ENCODE data around the gene VWA2. TPM values are rescaled to one million over a fixed set of nuclear protein-coding genes. Genes with fewer than 3 reads are reported as not detected.

Gene VWA2
- total RNA-seq, 1 experiment from 2014 or later, result 1.6 TPM

- no peak for DNase-seq
These were observed 7.7 kb downstream of the VWA2 start for GRCh38 chr10:114246679-114247305.

More at GRCh38 chr10:114246679-114247305, 7.7 kb downstream of the VWA2 start:
- Histone ChIP-seq H3K27me3 (ENCODE audit: insufficient read depth, low read length) (no peaks in the 10 kb centered on the region), H3K18ac (ENCODE audit: insufficient read length, low read depth, low read length) (no peak overlapping the region), H3K79me1 (ENCODE audit: insufficient read depth, low read depth, low read length, poor library complexity, severe bottlenecking) (no peaks in the 10 kb centered on the region), H3K79me2 (ENCODE audit: insufficient read depth, low read length) (no peaks in the 10 kb centered on the region), H4K5ac (ENCODE audit: insufficient read length, low read depth, low read length) (no peak overlapping the region), H3K56ac (ENCODE audit: insufficient read length, low read depth, low read length) (no peak overlapping the region), H3K23me2 (ENCODE audit: insufficient read length, low read depth, low read length, poor library complexity, severe bottlenecking) (no peaks in the 10 kb centered on the region), H3K14ac (ENCODE audit: insufficient read depth, low read length) (no peak overlapping the region), H4K20me1 (ENCODE audit: control insufficient read depth, insufficient read depth, insufficient read length) (no peaks in the 10 kb centered on the region), H2BK20ac (ENCODE audit: low read depth, low read length, poor library complexity, severe bottlenecking) (no peak overlapping the region), H2AFZ (ENCODE audit: low read length) (no peak overlapping the region), H3K4me1 (ENCODE audit: insufficient read depth, low read length) (no peaks in the 10 kb centered on the region), H4K8ac (replicated peaks; ENCODE audit: insufficient read length, low read depth, low read length) (no peak overlapping the region), H3K4ac (ENCODE audit: low read depth, low read length) (no peak overlapping the region), H3T11ph (ENCODE audit: low read length) (no peak overlapping the region), H3K9ac (ENCODE audit: extremely low read depth, insufficient read length, low read length) (no peak overlapping the region), H3K27ac (ENCODE audit: insufficient read length, low read depth, low read length) (no peak overlapping the region), H3K9me3 (ENCODE audit: control insufficient read depth, low read depth, low read length) (no peaks in the 10 kb centered on the region), H2BK120ac (ENCODE audit: low read depth, low read length, poor library complexity, severe bottlenecking) (no peak overlapping the region), H2AK5ac (ENCODE audit: insufficient read length, low read length) (no peak overlapping the region), H3K23ac (ENCODE audit: insufficient read length, low read depth, low read length) (no peak overlapping the region), H2BK5ac (ENCODE audit: insufficient read length, low read length) (no peak overlapping the region), H2BK12ac (ENCODE audit: insufficient read length, low read depth, low read length) (no peak overlapping the region), H3K4me2 (ENCODE audit: insufficient read depth, insufficient read length, low read length) (no peak overlapping the region), H4K91ac (ENCODE audit: insufficient read length, low read depth, low read length) (no peak overlapping the region), H2BK15ac (ENCODE audit: low read depth, low read length) (no peak overlapping the region)
- Mint-ChIP-seq H3K36me3 (ENCODE audit: insufficient read depth in 1 of 3, low read depth in 3 of 3) (no peaks in the 10 kb centered on the region), H3K27ac (no peak overlapping the region), H3K27me3 (ENCODE audit: low read depth) (peaks cover 16% of the 10 kb centered on the region), H3K4me1 (peaks cover 6 to 11% of the 10 kb centered on the region in 2 experiments), H3K9me3 (no peaks in the 10 kb centered on the region), H3K4me3 (no peak overlapping the region)
- no peak for TF ChIP-seq CTCF (conservative IDR thresholded peaks at IDR 0.05)
- no CpG with 5 or more reads among the region's 7 CpGs for WGBS (ENCODE audit: extremely low coverage, insufficient read length, low lambda C conversion rate)
